AG09309 (cell line): ENCODE results near the gene CDK5.

Experiments
- DNase-seq: peaks from one replicate; pipeline ENCODE4 v3.0.0-alpha.2; 2010; ENCODE audit warnings: low read depth
- H3K4me3 ChIP-seq: 2 replicates; pipeline ENCODE4 v1.5.1; 2011; ENCODE audit warnings: mild to moderate bottlenecking, low read depth, low read length, moderate library complexity; ENCODE audit not compliant: control insufficient read depth
- TF ChIP-seq, protein P1 (sequence below): IDR thresholded peaks from 2 replicates; pipeline ENCODE4 v1.5.1; 2011; ENCODE audit warnings: mild to moderate bottlenecking, low read depth, low read length, inconsistent platforms; ENCODE audit not compliant: insufficient read depth, control insufficient read depth; ENCODE audit errors: missing control alignments

Gene CDK5

DNA sequence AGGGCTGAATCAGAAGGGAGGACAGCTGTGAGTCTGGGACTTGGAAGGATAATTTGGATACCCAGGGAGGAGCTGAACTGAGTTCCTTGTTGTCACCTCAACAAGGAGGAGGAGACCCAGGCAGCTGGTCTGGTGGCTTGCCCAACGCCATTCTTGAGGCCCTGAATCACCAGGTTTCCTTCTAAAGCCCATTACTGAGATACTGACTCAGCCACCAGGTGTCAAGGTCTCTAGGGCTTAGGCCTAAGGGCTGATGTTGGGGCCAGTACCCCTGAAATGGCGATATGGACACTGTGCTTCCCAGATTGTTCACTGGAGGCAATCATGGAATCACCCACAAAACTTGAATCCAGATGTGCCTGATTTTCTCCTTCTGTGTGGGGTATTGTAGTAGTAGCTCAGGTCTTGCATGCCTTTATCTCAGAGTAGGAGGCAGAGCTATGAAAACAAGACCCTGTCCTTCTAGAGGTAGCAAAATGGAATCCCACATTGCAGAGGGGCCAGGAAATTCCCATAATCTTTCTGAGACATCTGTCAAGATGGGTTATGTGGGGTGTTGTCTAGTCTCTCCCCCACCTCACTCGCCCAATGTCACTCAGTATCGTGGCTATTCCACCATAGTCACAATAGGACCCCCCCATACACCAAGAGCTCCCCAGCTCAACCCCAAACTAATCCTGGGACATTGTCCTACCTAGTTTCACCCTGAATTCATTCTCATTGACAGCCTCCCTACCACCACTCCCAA lies 31.6 kb downstream of the CDK5 start:
- TF ChIP-seq, protein P1, sequence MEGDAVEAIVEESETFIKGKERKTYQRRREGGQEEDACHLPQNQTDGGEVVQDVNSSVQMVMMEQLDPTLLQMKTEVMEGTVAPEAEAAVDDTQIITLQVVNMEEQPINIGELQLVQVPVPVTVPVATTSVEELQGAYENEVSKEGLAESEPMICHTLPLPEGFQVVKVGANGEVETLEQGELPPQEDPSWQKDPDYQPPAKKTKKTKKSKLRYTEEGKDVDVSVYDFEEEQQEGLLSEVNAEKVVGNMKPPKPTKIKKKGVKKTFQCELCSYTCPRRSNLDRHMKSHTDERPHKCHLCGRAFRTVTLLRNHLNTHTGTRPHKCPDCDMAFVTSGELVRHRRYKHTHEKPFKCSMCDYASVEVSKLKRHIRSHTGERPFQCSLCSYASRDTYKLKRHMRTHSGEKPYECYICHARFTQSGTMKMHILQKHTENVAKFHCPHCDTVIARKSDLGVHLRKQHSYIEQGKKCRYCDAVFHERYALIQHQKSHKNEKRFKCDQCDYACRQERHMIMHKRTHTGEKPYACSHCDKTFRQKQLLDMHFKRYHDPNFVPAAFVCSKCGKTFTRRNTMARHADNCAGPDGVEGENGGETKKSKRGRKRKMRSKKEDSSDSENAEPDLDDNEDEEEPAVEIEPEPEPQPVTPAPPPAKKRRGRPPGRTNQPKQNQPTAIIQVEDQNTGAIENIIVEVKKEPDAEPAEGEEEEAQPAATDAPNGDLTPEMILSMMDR, result no peak
- H3K4me3 ChIP-seq, result no peak overlapping the region
- DNase-seq, result no peak

DNA sequence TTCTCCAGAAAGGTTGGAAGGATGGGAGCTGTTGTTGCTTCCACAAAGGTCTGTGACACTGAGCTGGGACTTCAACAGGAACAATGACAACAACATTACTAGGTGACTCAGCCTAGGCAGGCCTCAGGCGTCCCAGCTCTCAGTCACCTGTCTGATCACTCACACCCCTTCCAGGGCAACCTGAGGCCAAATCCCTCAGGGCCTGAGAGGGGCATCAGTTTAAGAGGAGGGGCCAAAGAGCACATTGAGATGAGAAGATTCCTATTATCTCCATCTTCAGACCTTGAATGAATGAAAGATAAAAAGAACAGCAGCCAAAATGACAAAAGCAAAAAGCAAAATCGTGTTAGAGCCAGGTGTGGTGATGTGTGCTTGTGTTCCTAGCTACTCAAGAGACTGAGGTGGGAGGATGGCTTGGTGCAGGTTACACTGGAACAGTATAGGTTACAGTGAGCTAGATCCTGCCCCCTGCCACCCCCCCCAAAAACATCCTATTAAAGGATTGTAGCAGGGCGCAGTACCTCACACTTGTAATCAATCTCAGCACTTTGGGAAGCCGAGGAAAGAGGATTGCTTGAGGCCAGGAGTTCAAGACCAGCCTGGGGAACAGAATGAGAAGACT lies 33.2 kb downstream of the CDK5 start, which contains the start of gene ATG9B:
TSS of gene ATG9B (minus strand) at position 60 of the 622 bp plus-strand sequence. CDS start 71 bp downstream, outside the sequence.
- TF ChIP-seq, protein P1, result no peak
- no peak within 1 kb of the TSS for H3K4me3 ChIP-seq
- DNase-seq, result no peak

DNA sequence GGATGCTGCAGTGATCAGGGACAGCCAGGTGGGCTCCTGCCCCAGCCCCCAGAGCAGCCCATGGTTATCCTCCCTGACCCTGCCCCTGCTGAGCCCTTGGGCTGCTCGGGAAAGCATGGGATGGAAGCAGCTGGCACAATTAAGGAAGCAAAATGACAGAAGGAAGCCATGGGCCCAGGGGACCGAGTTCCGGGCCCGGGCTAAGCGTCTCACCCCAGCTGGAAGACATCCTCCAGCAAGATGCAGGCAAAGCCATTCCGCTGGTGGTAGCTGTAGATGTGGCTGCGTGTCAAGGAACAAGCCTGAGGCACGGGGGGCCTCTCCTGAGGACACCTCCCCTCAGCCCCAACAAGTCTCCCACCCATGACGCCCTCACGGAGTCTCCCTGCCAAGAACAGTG lies 34.5 kb downstream of the CDK5 start:
- TF ChIP-seq, protein P1, result no peak
- no peak for DNase-seq
- H3K4me3 ChIP-seq, result no peak overlapping the region

DNA sequence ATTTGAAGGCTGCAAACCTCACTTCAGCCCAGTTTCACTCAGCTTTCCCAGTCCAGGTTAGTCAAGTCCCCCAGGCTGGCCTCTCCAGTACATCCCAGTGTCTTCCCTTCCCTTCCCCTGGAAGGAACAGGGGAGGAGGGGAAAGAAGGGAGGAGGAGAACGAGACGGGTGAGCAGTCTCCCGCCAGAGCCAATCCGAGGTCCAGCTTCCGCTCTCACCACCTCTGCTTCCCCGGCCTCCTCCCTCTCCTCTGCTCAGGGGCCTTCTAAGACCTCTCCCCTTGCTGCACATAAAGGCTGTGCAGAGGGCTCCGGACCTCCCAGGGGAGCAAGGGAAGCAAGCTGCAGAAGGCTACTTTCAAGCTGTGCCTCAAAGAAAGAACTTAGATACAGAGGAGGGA lies 37.5 kb downstream of the CDK5 start:
- TF ChIP-seq, protein P1, result no peak
- DNase-seq, result no peak
- no peak overlapping the region for H3K4me3 ChIP-seq

DNA sequence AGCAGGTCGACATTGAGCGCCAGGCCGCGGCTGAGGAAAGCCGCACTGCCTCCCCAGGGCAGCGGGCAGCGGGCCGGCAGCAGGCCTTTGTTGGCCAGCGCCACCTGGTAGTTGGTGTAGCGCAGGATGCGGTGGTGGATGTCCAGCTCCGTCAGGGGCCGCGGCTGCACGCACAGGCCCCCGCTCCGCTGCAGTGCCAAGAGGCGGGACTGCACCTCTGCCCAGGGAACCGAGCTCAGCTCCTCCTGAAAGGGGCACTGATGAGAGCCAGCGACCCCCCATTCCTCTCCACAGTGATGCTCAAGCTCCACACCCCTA lies 38.6 kb downstream of the CDK5 start:
- TF ChIP-seq, protein P1, result no peak
- H3K4me3 ChIP-seq, result no peak overlapping the region
- no peak for DNase-seq

DNA sequence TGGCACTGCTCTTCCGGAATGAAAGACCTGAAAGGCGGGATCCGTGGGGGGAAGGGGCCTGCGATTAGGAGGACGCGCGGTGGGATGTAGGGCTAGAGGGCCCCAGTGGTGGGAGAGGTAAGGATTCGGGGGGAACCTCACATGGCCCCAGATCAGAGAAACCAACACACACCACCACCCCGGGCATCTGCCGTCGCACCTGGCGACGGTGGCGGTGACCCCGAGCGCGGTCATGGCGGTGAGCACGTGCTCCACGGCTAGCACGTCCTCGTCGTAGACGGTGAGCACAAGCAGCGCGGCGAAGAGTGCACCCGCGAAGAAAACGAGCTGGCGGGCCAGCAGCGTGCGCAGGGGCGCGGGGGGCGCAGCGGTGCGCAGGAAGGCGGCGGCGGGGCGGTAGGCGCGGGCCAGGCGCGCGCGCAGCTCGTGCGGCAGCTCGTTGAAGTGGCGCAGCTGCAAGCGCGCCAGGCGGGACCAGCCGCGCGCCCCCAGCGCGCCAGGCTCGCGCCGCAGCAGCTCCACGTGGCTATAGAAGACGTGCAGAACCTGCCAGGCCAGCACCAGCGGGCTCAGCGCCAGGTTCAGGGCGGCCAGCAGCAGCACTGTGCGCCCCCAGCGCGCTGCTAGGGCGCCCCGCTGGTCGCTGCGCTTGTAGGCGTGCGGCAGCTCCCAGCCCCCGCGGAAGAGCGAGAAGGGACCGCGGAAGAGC lies 39.1 kb downstream of the CDK5 start:
- DNase-seq, result no peak
- no peak overlapping the region for H3K4me3 ChIP-seq
- TF ChIP-seq, protein P1, result no peak
